ENCODE measurements around the gene CEP57L1. TPM values are rescaled to one million over a fixed set of nuclear protein-coding genes. Genes with fewer than 3 reads are reported as not detected.

The CEP57L1 gene
- total RNA-seq, 1 experiment from 2014 or later = 20.7 TPM

DNA sequence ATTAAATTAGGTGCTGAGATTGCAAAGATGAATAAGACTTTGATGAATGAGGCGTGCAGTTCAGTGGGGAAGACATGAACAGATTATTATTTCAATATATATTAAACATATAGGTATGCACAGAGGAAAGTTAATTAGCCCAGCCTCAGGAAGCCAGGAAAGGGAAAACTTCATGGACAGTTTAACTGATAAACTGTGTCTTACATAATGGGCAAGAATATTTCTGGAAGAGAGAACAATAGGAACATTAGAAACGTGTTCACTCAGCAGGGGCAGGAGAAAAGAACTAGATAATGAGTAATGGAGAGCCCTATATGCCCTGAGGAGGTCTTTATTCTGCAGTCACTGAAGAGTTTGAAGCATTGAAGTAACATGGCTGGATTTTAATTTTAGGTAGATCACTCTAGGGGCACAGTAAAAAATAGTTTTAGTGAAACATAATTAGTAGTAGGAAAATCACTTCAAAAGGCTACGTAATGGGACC is 23.6 kb downstream of the CEP57L1 start:
- ChIA-PET RAD21 (ENCODE audit: low non-redundant PET in 1 of 2, low total read pairs in 2 of 2, uncharacterized antibody in 2 of 2, unreplicated experiment in 2 of 2) (no interaction called here), CTCF (no interaction called here), POLR2A (no interaction called here)
- H3K27ac ChIP-seq (ENCODE audit: low read depth, low read length) = no peak overlapping the region
- H4K20me1 ChIP-seq (ENCODE audit: insufficient read depth) = 0 out of 2 replicates have a peak, but pooled peaks cover 10% of the 10 kb centered on the region
- H3K79me2 ChIP-seq (ENCODE audit: insufficient read depth, low read length) = peaks cover 55% of the 10 kb centered on the region
- H3K36me3 ChIP-seq (ENCODE audit: control insufficient read depth in 1 of 2, insufficient read depth in 2 of 2, low read length in 2 of 2) = no peaks in the 10 kb centered on the region
- H3K4me3 ChIP-seq (replicated peaks in 1 of 2; ENCODE audit: low read depth in 1 of 2, low read length in 2 of 2) = no peak overlapping the region
- no TSS peak for BruUV-seq (replicated peaks)
- no peaks in the 10 kb centered on the region for H3K9me2 ChIP-seq (ENCODE audit: insufficient read depth)
- TF ChIP-seq YY1 (IDR thresholded peaks at IDR 0.05; ENCODE audit: extremely low read depth, insufficient replicate concordance, low read depth, low read length) = no peak
- no peak for TF ChIP-seq SRF (IDR thresholded peaks at IDR 0.05; ENCODE audit: low read depth)
- no peak for TF ChIP-seq RAD21 (IDR thresholded peaks at IDR 0.05; ENCODE audit: low read depth)
- TF ChIP-seq, protein P1, sequence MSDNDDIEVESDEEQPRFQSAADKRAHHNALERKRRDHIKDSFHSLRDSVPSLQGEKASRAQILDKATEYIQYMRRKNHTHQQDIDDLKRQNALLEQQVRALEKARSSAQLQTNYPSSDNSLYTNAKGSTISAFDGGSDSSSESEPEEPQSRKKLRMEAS (IDR thresholded peaks at IDR 0.05) = no peak
- TF ChIP-seq, protein P2, sequence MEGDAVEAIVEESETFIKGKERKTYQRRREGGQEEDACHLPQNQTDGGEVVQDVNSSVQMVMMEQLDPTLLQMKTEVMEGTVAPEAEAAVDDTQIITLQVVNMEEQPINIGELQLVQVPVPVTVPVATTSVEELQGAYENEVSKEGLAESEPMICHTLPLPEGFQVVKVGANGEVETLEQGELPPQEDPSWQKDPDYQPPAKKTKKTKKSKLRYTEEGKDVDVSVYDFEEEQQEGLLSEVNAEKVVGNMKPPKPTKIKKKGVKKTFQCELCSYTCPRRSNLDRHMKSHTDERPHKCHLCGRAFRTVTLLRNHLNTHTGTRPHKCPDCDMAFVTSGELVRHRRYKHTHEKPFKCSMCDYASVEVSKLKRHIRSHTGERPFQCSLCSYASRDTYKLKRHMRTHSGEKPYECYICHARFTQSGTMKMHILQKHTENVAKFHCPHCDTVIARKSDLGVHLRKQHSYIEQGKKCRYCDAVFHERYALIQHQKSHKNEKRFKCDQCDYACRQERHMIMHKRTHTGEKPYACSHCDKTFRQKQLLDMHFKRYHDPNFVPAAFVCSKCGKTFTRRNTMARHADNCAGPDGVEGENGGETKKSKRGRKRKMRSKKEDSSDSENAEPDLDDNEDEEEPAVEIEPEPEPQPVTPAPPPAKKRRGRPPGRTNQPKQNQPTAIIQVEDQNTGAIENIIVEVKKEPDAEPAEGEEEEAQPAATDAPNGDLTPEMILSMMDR (IDR thresholded peaks at IDR 0.05 in 2 of 3, conservative IDR thresholded peaks at IDR 0.05 in 1 of 3; ENCODE audit: borderline replicate concordance in 1 of 3, insufficient read depth in 1 of 3, low read depth in 2 of 3, low read length in 2 of 3) = no peak
- TF ChIP-seq ZFX (IDR thresholded peaks at IDR 0.05) = no peak
- H3K4me2 ChIP-seq (ENCODE audit: low read length) = no peak overlapping the region
- DNase-seq (ENCODE audit: low read depth, low spot score) = no peak
- H3K27me3 ChIP-seq (ENCODE audit: insufficient read depth, low read length) = no peaks in the 10 kb centered on the region
- ATAC-seq = no peak
- H3K9ac ChIP-seq (ENCODE audit: low read length) = no peak overlapping the region
- intact Hi-C loops (cut with micrococcal nuclease) = no loop called here
- no peaks in the 10 kb centered on the region for H3K9me3 ChIP-seq (ENCODE audit: control insufficient read depth in 1 of 2, insufficient read depth in 1 of 2, low read depth in 1 of 2, low read length in 2 of 2)
- no peak overlapping the region for H2AFZ ChIP-seq (ENCODE audit: low read depth, low read length, poor library complexity, severe bottlenecking)
- H3K4me1 ChIP-seq (ENCODE audit: control insufficient read depth in 1 of 2, insufficient read depth in 2 of 2, low read length in 2 of 2) = no peaks in the 10 kb centered on the region

DNA sequence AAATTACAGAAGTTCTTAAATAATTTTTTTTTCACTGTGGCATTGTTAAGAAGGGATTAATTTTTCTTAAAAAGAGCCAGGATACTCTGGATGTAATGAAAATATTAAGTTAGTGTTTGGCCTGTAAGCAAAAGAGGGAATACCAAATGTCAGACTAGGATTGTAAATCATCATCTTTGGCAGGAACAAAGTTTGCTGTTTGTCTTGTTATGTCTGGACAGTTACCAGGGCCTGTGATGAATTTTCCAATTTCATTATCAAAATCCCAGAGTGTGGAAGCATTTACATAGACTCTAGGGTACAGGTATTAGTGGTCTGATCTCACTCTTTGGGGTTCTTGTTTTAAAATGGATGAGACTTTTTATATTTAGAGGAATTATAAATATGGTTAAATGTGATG is 26.1 kb downstream of the CEP57L1 start:
- DNase-seq (ENCODE audit: low read depth, low spot score) (no peak), ATAC-seq (no peak)
- no peaks in the 10 kb centered on the region for H3K36me3 ChIP-seq (ENCODE audit: control insufficient read depth in 1 of 2, insufficient read depth in 2 of 2, low read length in 2 of 2)
- intact Hi-C loops (cut with micrococcal nuclease) = no loop called here
- ChIA-PET CTCF (no interaction called here), POLR2A (no interaction called here), RAD21 (ENCODE audit: low non-redundant PET in 1 of 2, low total read pairs in 2 of 2, uncharacterized antibody in 2 of 2, unreplicated experiment in 2 of 2) (no interaction called here)
- 0 out of 2 replicates have a peak, but pooled peaks cover 8% of the 10 kb centered on the region for H4K20me1 ChIP-seq (ENCODE audit: insufficient read depth)
- H3K9ac ChIP-seq (ENCODE audit: low read length) = no peak overlapping the region
- H3K27ac ChIP-seq (ENCODE audit: low read depth, low read length) = no peak overlapping the region
- no peak overlapping the region for H2AFZ ChIP-seq (ENCODE audit: low read depth, low read length, poor library complexity, severe bottlenecking)
- no peak overlapping the region for H3K4me2 ChIP-seq (ENCODE audit: low read length)
- no peaks in the 10 kb centered on the region for H3K27me3 ChIP-seq (ENCODE audit: insufficient read depth, low read length)
- H3K9me2 ChIP-seq (ENCODE audit: insufficient read depth) = no peaks in the 10 kb centered on the region
- BruUV-seq (replicated peaks) = no TSS peak
- no peaks in the 10 kb centered on the region for H3K9me3 ChIP-seq (ENCODE audit: control insufficient read depth in 1 of 2, insufficient read depth in 1 of 2, low read depth in 1 of 2, low read length in 2 of 2)
- H3K4me3 ChIP-seq (replicated peaks in 1 of 2; ENCODE audit: low read depth in 1 of 2, low read length in 2 of 2) = no peak overlapping the region
- no peaks in the 10 kb centered on the region for H3K4me1 ChIP-seq (ENCODE audit: control insufficient read depth in 1 of 2, insufficient read depth in 2 of 2, low read length in 2 of 2)
- H3K79me2 ChIP-seq (ENCODE audit: insufficient read depth, low read length) = peaks cover 39% of the 10 kb centered on the region
- TF ChIP-seq EGR1 (IDR thresholded peaks at IDR 0.05; ENCODE audit: low read depth) (no peak), TCF7L2 (IDR thresholded peaks at IDR 0.05; ENCODE audit: borderline replicate concordance, extremely low read depth, insufficient read depth, insufficient read length) (no peak), SIN3A (IDR thresholded peaks at IDR 0.05; ENCODE audit: low read depth) (no peak), EZH2 (IDR thresholded peaks at IDR 0.05) (no peak), JUND (IDR thresholded peaks at IDR 0.05) (no peak)
- TF ChIP-seq, protein P3, sequence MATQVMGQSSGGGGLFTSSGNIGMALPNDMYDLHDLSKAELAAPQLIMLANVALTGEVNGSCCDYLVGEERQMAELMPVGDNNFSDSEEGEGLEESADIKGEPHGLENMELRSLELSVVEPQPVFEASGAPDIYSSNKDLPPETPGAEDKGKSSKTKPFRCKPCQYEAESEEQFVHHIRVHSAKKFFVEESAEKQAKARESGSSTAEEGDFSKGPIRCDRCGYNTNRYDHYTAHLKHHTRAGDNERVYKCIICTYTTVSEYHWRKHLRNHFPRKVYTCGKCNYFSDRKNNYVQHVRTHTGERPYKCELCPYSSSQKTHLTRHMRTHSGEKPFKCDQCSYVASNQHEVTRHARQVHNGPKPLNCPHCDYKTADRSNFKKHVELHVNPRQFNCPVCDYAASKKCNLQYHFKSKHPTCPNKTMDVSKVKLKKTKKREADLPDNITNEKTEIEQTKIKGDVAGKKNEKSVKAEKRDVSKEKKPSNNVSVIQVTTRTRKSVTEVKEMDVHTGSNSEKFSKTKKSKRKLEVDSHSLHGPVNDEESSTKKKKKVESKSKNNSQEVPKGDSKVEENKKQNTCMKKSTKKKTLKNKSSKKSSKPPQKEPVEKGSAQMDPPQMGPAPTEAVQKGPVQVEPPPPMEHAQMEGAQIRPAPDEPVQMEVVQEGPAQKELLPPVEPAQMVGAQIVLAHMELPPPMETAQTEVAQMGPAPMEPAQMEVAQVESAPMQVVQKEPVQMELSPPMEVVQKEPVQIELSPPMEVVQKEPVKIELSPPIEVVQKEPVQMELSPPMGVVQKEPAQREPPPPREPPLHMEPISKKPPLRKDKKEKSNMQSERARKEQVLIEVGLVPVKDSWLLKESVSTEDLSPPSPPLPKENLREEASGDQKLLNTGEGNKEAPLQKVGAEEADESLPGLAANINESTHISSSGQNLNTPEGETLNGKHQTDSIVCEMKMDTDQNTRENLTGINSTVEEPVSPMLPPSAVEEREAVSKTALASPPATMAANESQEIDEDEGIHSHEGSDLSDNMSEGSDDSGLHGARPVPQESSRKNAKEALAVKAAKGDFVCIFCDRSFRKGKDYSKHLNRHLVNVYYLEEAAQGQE (IDR thresholded peaks at IDR 0.05; ENCODE audit: low read depth) = no peak
- TF ChIP-seq, protein P4, sequence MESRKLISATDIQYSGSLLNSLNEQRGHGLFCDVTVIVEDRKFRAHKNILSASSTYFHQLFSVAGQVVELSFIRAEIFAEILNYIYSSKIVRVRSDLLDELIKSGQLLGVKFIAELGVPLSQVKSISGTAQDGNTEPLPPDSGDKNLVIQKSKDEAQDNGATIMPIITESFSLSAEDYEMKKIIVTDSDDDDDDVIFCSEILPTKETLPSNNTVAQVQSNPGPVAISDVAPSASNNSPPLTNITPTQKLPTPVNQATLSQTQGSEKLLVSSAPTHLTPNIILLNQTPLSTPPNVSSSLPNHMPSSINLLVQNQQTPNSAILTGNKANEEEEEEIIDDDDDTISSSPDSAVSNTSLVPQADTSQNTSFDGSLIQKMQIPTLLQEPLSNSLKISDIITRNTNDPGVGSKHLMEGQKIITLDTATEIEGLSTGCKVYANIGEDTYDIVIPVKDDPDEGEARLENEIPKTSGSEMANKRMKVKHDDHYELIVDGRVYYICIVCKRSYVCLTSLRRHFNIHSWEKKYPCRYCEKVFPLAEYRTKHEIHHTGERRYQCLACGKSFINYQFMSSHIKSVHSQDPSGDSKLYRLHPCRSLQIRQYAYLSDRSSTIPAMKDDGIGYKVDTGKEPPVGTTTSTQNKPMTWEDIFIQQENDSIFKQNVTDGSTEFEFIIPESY (IDR thresholded peaks at IDR 0.05; ENCODE audit: extremely low read depth, insufficient replicate concordance, low read length) = no peak

All from HCT116 (cell line).